ENCODE data around the gene DNASE1L3.
A peak's percentile ranks its signal among the peaks of the same experiment; 100 is the strongest.
"Not testable (repeated sequence)": the region's sequence is repeated elsewhere in the genome, so short reads cannot be mapped to it uniquely, and the experiment has no call there.

The DNASE1L3 gene

GRCh38 chr3:58236527-58237237, 25.9 kb upstream of the DNASE1L3 start:
- no peak for DNase-seq (ENCODE audit: low read depth)

DNA sequence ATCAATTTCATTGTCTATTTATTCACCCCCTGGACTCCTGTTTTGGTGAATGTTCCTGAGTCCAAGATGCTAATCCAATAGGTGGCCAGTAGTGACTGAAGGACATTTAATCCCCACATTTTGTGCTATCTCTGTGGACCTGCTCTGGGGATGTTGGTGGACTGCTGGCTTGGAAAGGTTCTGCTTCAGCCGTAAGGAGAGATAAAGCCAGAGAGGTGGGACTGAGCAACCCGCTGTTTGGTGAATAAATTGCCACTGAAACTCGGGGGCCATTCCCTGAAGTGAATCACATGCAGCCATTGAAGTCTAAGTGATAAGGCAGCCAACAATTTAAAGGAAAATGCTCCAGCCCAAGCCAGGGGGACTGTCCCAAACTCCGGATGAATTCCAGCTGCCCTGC, 25.2 kb upstream of the DNASE1L3 start:
- DNase-seq (ENCODE audit: low read depth) = no peak

DNA sequence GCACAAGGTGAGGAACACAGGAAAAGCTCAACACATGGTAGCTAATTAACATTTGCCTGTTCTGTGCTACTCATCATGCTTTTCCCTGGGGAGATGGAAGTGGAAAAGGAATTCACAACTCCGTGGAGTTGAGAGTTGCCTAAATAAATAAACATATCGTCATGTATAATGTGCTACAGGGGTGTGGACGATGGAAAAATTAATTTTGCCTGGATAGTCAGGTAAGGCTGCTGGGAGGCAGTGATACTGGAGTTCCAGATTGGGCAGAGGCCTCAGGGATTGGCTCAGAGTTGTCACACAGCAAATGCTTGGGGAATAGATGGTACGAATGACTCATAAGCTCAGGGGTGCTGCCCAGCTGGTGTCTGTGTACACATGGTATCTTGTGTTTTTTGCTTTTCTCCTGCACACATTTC, 23.8 kb upstream of the DNASE1L3 start:
- DNase-seq (ENCODE audit: low read depth) = no peak

DNA sequence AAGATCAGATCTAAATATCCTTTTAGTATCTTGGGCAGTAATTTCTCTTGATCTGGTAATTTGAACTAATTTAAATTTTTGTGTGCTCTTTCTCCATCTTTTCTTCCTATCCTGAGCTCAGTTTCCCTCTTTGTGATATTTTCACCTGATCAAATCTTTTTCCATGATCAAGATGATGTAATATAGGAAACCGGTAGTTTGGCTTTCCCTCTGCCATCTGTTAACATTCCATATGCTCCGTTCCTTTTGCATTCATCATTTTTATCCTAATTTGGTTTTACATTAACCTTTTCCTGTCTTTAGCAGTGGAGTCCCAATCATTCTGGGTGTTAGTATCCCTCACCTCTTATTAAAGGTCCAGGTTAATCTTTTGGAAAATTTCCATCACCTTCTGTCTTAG, 20.9 kb upstream of the DNASE1L3 start:
- no peak for DNase-seq (ENCODE audit: low read depth)

- no peak for DNase-seq (ENCODE audit: low read depth)
Measured at GRCh38 chr3:58230876-58231552, 20.2 kb upstream of the DNASE1L3 start.

DNA sequence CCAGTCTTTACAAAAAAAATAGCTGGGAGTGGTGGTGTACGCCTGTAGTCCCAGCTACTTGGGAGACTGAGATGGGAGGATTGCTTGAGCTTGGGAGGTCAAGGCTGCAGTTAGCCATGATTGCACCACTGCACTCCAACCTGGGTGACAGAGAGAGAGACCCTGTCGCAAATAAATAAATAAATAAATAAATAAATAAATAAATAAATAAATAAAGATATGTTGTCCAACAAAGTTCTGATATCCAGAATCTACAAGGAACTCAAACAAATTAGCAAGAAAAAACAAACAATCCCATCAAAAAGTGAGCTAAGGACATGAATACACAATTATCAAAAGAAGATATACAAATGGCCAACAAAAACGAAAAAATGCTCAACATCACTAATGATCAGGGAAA, 17.2 kb upstream of the DNASE1L3 start:
- DNase-seq (ENCODE audit: low read depth) = not testable (repeated sequence)

DNA sequence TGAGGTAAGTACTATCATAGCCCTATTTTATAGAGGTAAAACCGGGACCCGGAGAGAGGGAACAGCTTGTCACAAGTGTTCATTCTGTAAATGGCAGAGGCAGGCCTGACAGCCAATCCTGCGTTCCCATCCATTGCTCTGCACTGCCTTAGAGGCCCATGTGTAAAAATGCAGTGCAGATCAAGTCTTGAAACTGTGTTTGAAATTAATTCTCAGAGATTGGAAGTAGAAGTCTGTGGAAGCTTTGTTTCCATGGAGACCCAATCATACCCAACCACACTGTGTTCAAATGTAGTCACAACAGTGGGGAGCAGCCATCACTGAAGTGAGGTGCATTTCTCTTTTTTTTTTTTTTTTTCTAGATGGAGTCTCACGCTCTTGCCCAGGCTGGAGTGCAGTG, 13.1 kb upstream of the DNASE1L3 start:
- no peak for DNase-seq (ENCODE audit: low read depth)

DNA sequence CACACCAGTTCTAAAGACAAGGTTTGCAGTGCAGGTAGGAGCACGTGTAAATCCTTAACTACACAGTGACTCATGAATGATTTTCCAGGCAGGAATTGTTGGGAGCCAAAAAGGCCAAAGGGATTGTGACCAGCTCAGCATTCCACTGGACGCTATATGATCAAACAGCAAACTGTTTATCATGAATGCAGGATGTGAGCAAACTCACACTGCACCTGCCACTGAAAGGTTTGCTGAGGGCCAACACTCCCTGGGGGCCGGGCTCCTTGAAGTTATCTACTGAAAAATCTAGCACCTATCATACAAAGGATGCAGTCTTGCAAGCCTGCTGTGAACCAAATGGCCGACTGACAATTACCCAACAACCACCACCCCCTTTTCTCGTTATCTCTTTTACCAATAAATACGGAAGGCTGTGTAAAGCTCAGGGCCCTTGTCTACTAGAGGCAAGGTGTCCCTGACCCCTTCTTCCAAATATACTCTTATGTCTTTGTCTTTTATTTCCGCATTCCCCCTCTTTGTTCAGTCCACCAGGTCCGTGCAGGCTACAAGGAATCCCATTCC, 11.5 kb upstream of the DNASE1L3 start:
- DNase-seq (ENCODE audit: low read depth) = no peak

DNA sequence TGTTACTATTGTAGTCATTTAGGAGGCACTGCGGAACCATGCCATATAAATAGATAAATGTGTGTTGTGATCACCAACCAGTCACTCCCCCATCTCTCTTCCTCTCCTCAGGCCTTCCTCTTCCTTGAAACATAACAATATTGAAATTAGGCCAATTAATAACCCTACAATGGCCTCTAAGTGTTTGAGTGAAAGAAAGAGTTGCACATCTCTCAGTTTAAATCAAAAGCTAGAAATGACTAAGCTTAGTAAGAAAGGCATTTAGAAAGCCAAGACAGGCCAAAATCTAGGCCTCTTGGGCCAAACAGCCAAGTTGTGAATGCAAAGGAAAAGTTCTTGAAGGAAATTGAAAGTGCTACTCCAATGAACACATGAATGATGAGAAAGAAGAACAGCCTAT, 8.1 kb upstream of the DNASE1L3 start:
- DNase-seq (ENCODE audit: low read depth) = no peak

- peak; percentile 22 for DNase-seq (ENCODE audit: low read depth)
Measured at GRCh38 chr3:58217209-58217811, 6.5 kb upstream of the DNASE1L3 start.

- DNase-seq (ENCODE audit: low read depth) = no peak
Measured at GRCh38 chr3:58216496-58217195, 5.9 kb upstream of the DNASE1L3 start.

DNA sequence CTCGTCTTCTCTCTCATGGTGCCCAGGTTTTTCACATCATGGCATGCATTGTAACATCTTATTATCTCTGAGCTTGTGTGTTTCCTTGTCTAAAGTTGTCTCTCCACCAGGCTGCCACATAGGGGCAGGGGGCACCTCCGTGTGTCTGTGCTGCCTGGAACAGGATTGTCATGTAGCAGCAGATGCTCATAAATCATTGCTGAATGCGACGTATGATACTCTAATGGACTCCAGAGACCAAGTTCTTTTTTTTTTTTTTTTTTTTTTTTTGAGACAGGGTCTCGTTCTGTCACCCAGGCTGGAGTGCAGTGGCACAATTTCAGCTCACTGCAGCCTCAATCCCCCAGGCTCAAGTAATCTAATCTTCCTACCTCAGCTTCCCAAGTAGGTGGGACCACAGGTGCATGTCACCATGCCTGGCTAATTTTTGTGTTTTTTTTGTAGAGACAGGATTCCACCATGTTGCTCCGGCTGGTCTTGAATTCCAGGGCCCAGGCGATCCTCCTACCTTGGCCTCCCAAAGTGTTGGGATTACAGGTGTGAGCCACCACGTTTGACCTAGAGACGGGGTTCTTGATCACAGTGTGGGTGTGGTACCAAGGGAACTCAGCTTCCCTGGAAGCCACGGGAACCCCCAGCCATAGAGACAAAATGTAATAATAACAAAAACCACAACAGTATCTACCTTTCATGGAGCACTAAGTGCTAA, 4.7 kb upstream of the DNASE1L3 start:
- DNase-seq (ENCODE audit: low read depth) = no peak

DNA sequence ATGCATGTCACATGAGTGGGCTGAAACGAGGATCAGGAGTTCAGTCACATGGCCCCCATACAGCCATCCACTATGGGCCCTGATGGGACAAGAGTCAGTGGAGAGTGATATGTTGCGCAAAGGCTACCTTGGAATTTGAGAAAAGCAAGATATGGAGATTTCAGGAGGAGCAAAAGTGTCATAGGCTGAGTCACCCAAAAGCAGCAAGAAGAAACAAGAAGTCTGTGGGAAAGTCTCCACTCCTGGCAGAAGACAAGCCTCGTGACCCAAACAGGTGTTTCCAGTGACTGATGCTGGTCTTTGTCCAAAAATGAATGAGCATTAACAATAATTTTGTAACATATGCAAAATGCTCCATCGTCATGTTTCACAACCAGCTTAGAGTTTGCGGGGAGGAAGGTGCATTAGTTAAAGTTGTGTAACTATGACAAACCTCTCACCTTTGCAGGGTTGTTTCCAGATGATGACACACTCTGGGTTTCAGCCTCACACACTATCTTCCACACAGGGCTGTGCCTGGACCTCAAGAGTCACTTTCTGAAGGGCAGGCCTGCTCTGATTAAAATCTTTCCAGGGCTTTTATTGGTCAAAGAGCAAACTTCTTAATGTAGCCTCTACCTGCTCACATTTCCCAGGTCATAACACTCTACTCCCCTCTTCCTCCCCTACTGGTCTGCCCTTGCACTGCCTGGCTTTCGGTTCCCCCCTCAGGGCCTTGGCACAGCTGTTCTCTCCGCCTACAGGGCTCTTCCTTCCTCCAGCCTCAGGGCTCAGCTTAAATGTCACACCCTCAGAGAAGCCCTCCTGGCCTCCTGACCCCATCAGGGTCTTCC, 3.9 kb upstream of the DNASE1L3 start:
- no peak for DNase-seq (ENCODE audit: low read depth)

- DNase-seq (ENCODE audit: low read depth) = no peak
Measured at GRCh38 chr3:58209933-58210332, 839 bp downstream of the DNASE1L3 start.

- DNase-seq (ENCODE audit: low read depth) = no peak
Measured at GRCh38 chr3:58207954-58208353, 2.8 kb downstream of the DNASE1L3 start.

GRCh38 chr3:58206406-58207011, 4.3 kb downstream of the DNASE1L3 start:
- DNase-seq (ENCODE audit: low read depth) = no peak

DNA sequence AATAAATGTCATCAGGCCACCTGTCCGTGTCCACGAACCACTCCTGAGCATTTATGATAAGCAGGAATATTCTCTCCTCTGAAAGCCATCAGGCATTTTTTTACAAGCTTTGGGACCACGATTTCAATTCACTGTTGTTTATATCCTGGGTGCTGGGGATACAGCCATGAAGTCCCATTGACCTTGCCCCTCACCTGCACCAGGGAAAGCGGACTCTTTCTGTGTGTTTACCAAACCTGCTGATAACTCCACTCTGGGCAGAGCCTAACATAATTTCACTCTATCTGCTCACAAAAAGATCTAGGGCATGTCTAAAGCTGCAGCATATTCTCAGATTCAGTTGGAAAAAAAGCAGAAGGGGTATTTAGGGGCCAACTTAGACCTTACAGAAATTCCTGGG, 4.8 kb downstream of the DNASE1L3 start:
- DNase-seq (ENCODE audit: low read depth) = no peak

DNA sequence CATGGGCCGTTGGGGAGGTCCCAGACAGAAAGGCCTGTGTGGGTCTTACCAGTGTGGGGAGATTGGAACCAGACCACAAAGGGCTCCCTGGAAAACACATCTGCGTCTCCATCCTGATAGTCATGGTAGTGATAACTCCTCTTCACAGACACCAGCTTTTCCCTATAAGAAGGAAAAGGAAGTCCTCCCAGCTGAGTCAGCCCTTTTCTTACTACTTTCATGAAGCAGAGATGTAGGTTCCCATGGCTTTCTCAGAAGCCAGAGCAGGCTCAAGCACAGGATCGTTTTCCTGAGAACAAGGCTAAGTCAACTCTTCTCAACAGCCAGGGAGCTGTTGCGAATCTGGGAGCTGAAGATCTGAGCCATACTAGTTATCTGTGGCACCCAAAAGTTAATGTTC, 6.1 kb downstream of the DNASE1L3 start:
- no peak for DNase-seq (ENCODE audit: low read depth)

DNA sequence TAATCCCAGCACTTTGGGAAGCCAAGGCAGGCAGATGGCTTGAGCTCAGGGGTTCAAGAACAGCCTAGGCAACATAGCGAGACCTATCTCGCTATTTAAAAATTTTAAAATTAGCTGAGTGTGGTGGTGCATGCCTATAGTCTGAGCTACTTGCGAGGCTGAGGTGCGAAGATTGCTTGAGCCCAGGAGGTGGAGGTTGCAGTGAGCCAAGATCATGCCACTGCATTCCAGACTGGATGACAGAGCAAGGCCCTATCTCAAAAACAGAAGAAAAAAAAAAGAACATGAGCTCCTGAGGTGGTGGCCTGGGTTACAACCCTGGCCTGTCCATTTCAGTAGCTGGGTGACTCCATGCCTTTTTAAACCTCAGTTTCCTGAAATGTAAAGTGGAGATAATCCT, 7.2 kb downstream of the DNASE1L3 start:
- DNase-seq (ENCODE audit: low read depth) = no peak

DNA sequence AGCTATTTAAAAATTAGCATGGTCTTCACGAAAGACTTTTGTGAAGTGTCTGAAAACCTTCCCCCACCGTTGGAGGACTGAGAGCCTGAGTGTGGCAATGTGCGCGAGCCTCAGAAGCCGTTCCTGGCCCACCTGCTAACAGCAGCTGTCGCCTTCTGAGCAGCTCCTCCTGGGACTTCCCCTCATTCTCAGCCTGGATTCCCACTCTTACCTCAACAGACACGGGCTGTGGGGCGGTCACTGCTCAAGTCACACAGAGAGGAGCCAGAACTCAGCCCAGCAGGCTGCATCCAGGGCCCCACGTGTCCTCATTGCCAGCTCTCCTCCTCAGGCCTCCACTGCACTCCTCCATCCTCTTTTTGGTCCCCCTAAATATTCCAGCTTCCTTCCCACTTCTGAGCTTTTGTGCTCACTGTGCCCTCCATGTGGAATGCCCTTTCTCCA, 7.8 kb downstream of the DNASE1L3 start:
- no peak for DNase-seq (ENCODE audit: low read depth)
